HepG2 (cell line): ENCODE measurements around the gene MORF4L2. TPM values are rescaled to one million over a fixed set of nuclear protein-coding genes. Genes with fewer than 3 reads are reported as not detected.

ENCODE experiments used
- ATAC-seq: fragments of 200-7000 bp; cut with Tn5 transposase; 3 replicates; pipeline ENCODE4 v1.9.1; 2020; ENCODE audit warnings: mild to moderate bottlenecking, moderate library complexity
- BruUV-seq: library from RNA; stranded (reverse); fragments of 400-500 nt; replicated peaks from 2 replicates; lab custom pipeline; 2021; lab: Mats Ljungman, UMichigan
- CTCF ChIA-PET: fragments of 300-600 bp; formaldehyde crosslinking; extraction: SDS; loops from one replicate; lab custom pipeline; 2021; ENCODE audit warnings: low total read pairs, inconsistent platforms, low intra/inter-chr PET ratio; lab: Yijun Ruan, JAX
- POLR2A ChIA-PET: fragments of 350-600 bp; sonication (Branson Sonifier 250); formaldehyde crosslinking; loops from one replicate; lab custom pipeline; 2020; ENCODE audit warnings: antibody characterized with exemption, inconsistent platforms; lab: Yijun Ruan, JAX
- DNase-seq: peaks from one replicate; pipeline ENCODE4 v3.0.0-alpha.2; 2015; ENCODE audit warnings: low spot score
- FAIRE-seq: peaks from 3 replicates; lab custom pipeline; 2011; peaks lifted over from hg19 to GRCh38; lab: Jason Lieb, UNC
- H2AFZ ChIP-seq: one replicate; pipeline ENCODE4 v1.6.1; 2011; ENCODE audit warnings: low read length, inconsistent platforms
- H3K27ac ChIP-seq: fragments of 300-600 bp; 3 replicates; pipeline ENCODE4 v1.8.0; 2011; ENCODE audit warnings: mixed run types, mild to moderate bottlenecking, mixed read lengths, low read length, inconsistent platforms; ENCODE audit not compliant: insufficient read depth; ENCODE audit errors: extremely low read length
- H3K27me3 ChIP-seq, 2 experiments: fragments of 200-600 bp in 1 of 2; 2 replicates in 1 of 2; 3 replicates in 1 of 2; pipeline versions ENCODE4 v1.6.0 to v1.8.0; 2011; ENCODE audit warnings: low read length in 2 of 2, mild to moderate bottlenecking in 2 of 2, moderate library complexity in 2 of 2, inconsistent platforms in 1 of 2; ENCODE audit not compliant: insufficient read depth in 2 of 2, control insufficient read depth in 1 of 2
- H3K36me3 ChIP-seq, 2 experiments: fragments of 200-600 bp in 1 of 2; replicated peaks in 1 of 2; 2 replicates in 1 of 2; 3 replicates in 1 of 2; pipeline versions ENCODE4 v1.5.1 to v1.8.0; 2011; ENCODE audit warnings: low read length in 2 of 2, inconsistent platforms in 1 of 2; ENCODE audit not compliant: insufficient read depth in 2 of 2, control insufficient read depth in 1 of 2
- H3K4me1 ChIP-seq: 2 replicates; pipeline ENCODE4 v1.5.1; 2012; ENCODE audit warnings: low read length, inconsistent platforms; ENCODE audit not compliant: insufficient read depth
- H3K4me2 ChIP-seq: 2 replicates; pipeline ENCODE4 v1.6.0; 2011; ENCODE audit warnings: low read depth, low read length, inconsistent platforms
- H3K4me3 ChIP-seq, 3 experiments: fragments of 200-600 bp in 1 of 3; sonication (generic), shearing (Covaris generic) in 1 of 3; replicated peaks in 1 of 3; 2 replicates each; pipeline ENCODE4 v1.5.1; 2011 to 2016; ENCODE audit warnings: low read length in 3 of 3, inconsistent platforms in 2 of 3, low read depth in 2 of 3, mild to moderate bottlenecking in 2 of 3, control low read depth in 1 of 3, mixed read lengths in 1 of 3; ENCODE audit not compliant: insufficient read depth in 1 of 3
- H3K79me2 ChIP-seq: one replicate; pipeline ENCODE4 v1.6.1; 2011; ENCODE audit warnings: low read length, inconsistent platforms; ENCODE audit not compliant: insufficient read depth
- H3K9ac ChIP-seq: 2 replicates; pipeline ENCODE4 v1.6.0; 2011; ENCODE audit warnings: mild to moderate bottlenecking, low read depth, low read length, inconsistent platforms; ENCODE audit not compliant: insufficient read depth
- H3K9me3 ChIP-seq: 2 replicates; pipeline ENCODE4 v1.5.1; 2012; ENCODE audit warnings: mild to moderate bottlenecking, low read length
- H4K20me1 ChIP-seq: 2 replicates; pipeline ENCODE4 v1.6.0; 2011; ENCODE audit warnings: inconsistent platforms, mild to moderate bottlenecking, low read length, moderate library complexity; ENCODE audit not compliant: insufficient read depth
- CTCF ChIP-seq: sonication (generic); formaldehyde crosslinking; IDR thresholded peaks from 2 replicates; pipeline ENCODE4 v1.5.0; 2020; ENCODE audit warnings: mild to moderate bottlenecking, missing genetic modification reagents, moderate library complexity
- HDAC2 ChIP-seq: sonication (generic); formaldehyde crosslinking; IDR thresholded peaks from 2 replicates; pipeline ENCODE4 v1.4.0; 2020; ENCODE audit warnings: missing genetic modification reagents
- HIVEP1 ChIP-seq: sonication (generic); formaldehyde crosslinking; IDR thresholded peaks from 2 replicates; pipeline ENCODE4 v1.4.0; 2020; ENCODE audit warnings: mild to moderate bottlenecking, missing genetic modification reagents
- HOMEZ ChIP-seq: IDR thresholded peaks from 2 replicates; pipeline ENCODE4 v1.6.1; 2016; ENCODE audit warnings: low read depth
- MIXL1 ChIP-seq: IDR thresholded peaks from 2 replicates; pipeline ENCODE4 v1.6.1; 2016
- PHF21A ChIP-seq: sonication (generic); formaldehyde crosslinking; IDR thresholded peaks from 2 replicates; pipeline ENCODE4 v1.5.0; 2020; ENCODE audit warnings: mild to moderate bottlenecking, missing genetic modification reagents
- RAD21 ChIP-seq: fragments of 450-650 bp; formaldehyde crosslinking; IDR thresholded peaks from 2 replicates; pipeline ENCODE4 v1.5.0; 2020; ENCODE audit warnings: mild to moderate bottlenecking
- RXRB ChIP-seq: IDR thresholded peaks from 2 replicates; pipeline ENCODE4 v1.6.1; 2016; ENCODE audit warnings: borderline replicate concordance, missing genetic modification reagents, missing compliant biosample characterization
- SNAI1 ChIP-seq: sonication (generic); formaldehyde crosslinking; IDR thresholded peaks from 2 replicates; pipeline ENCODE4 v1.5.0; 2020; ENCODE audit warnings: mild to moderate bottlenecking, missing genetic modification reagents, borderline replicate concordance
- SRSF1 ChIP-seq: fragments of 200-400 bp; formaldehyde crosslinking; optimal IDR thresholded peaks from 2 replicates; pipeline ENCODE3; 2017; ENCODE audit warnings: mild to moderate bottlenecking, low read depth, low read length, moderate library complexity
- SYNCRIP ChIP-seq: fragments of 200-400 bp; formaldehyde crosslinking; IDR thresholded peaks from 2 replicates; pipeline ENCODE4 v1.6.1; 2018; ENCODE audit warnings: mild to moderate bottlenecking, low read depth, low read length; ENCODE audit not compliant: insufficient read depth
- WIZ ChIP-seq: sonication (generic); formaldehyde crosslinking; IDR thresholded peaks from 2 replicates; pipeline ENCODE4 v1.5.1; 2020; ENCODE audit warnings: mild to moderate bottlenecking, missing genetic modification reagents
- ZNF225 ChIP-seq: sonication (generic); formaldehyde crosslinking; IDR thresholded peaks from 2 replicates; pipeline ENCODE4 v1.4.0; 2020; ENCODE audit warnings: mild to moderate bottlenecking, missing genetic modification reagents
- ZNF230 ChIP-seq: sonication (generic); formaldehyde crosslinking; IDR thresholded peaks from 2 replicates; pipeline ENCODE4 v1.4.0; 2020; ENCODE audit warnings: mild to moderate bottlenecking, missing genetic modification reagents
- ZNF263 ChIP-seq: sonication (generic); formaldehyde crosslinking; IDR thresholded peaks from 2 replicates; pipeline ENCODE4 v1.4.0; 2020; ENCODE audit warnings: missing genetic modification reagents
- ZNF446 ChIP-seq: sonication (generic); formaldehyde crosslinking; IDR thresholded peaks from 2 replicates; pipeline ENCODE4 v1.5.0; 2020; ENCODE audit warnings: mild to moderate bottlenecking, missing genetic modification reagents
- ZNF546 ChIP-seq: sonication (generic); formaldehyde crosslinking; conservative IDR thresholded peaks from 2 replicates; pipeline ENCODE4 v1.8.1; 2023; ENCODE audit warnings: mild to moderate bottlenecking, missing genetic modification reagents
- ZNF547 ChIP-seq: sonication (generic); formaldehyde crosslinking; IDR thresholded peaks from 2 replicates; pipeline ENCODE4 v1.5.1; 2020; ENCODE audit warnings: mild to moderate bottlenecking, missing genetic modification reagents
- ZNF619 ChIP-seq: sonication (generic); formaldehyde crosslinking; IDR thresholded peaks from 2 replicates; pipeline ENCODE4 v1.4.0; 2020; ENCODE audit warnings: mild to moderate bottlenecking, missing genetic modification reagents
- ZNF644 ChIP-seq: IDR thresholded peaks from 2 replicates; pipeline ENCODE4 v1.6.1; 2016; ENCODE audit warnings: low read depth
- ZNF713 ChIP-seq: sonication (generic); formaldehyde crosslinking; IDR thresholded peaks from 2 replicates; pipeline ENCODE4 v1.4.0; 2020; ENCODE audit warnings: mild to moderate bottlenecking, missing genetic modification reagents
- WGBS: methylation state at CpG from one replicate; pipeline ENCODE4 v1.1.6; 2017; ENCODE audit warnings: low lambda C conversion rate; 5-methylcytosine and 5-hydroxymethylcytosine counted together
- in situ Hi-C: cut with HindIII; loops from 2 replicates; pipeline ENCODE4 v1.10.0; 2017; ENCODE audit warnings: low pct_unique_long_range_greater_than_20kb; ENCODE audit not compliant: extremely low pct_ligation_motif_present
- intact Hi-C: fragments of 100-400 bp; cut with micrococcal nuclease; formaldehyde crosslinking; loops from one replicate; pipeline ENCODE4 v1.10.0; 2022; ENCODE audit not compliant: unreplicated experiment
- polyA plus RNA-seq, 8 experiments: library from polyadenylated mRNA; depleted of rRNA in 3 of 8; stranded (reverse) in 7 of 8; unstranded in 1 of 8; fragments of >200 nt; fragmentation: Illumina TruSeq in 4 of 8; extraction: Trizol in 4 of 8; gene quantifications; 2 replicates each; pipeline versions ENCODE4 v1.2.1 to v1.2.3, GENCODE V29; 2011 to 2016; ENCODE audit warnings: low read depth in 4 of 8, missing spikeins in 1 of 8, mixed read lengths in 1 of 8; ENCODE audit not compliant: insufficient read depth in 1 of 8
- total RNA-seq, 5 experiments: library from RNA; depleted of rRNA; stranded (reverse); fragments of >200 nt; fragmentation: Illumina TruSeq; extraction: Trizol; gene quantifications; 2 replicates each; pipeline ENCODE4 v1.2.3, GENCODE V29; 2016; ENCODE audit warnings: low read depth in 1 of 5
- TF ChIP-seq, protein P1 (sequence below): IDR thresholded peaks from 2 replicates; pipeline ENCODE4 v1.6.1; 2016; ENCODE audit warnings: missing compliant biosample characterization, missing genetic modification reagents, borderline replicate concordance

MORF4L2 gene
- total and polyA plus RNA-seq, 2 of the 13 experiments (the other 11 are each of a cell fraction or from before 2014, with no cell fraction given), result 358 to 469 TPM

DNA sequence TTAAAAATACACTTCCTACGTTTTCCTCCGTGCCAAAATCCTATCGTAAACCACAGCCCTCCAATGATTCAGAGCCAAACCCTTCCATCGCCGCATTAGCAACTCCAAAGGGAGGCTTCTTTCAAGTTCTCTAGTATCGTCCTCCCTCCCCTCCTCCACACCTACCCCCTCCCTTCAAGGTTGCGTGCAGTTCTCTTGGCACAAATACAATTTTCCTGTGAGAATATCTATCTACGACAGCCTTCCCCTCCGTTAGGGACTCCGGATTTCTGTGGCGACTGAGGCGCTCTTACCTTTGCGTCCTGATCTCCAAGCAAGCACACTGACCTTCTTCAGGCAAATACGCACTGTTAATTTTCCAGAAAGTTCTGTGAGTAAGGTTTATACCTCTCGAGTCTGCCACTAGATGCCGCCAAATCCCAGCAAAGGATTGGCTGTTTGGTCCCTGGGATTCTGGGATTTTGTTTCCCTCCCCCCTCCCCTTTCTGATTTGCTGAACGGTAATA lies 1.2 kb upstream of the MORF4L2 start:
- peaks cover 29% of the 10 kb centered on the region for H3K79me2 ChIP-seq
- no peaks in the 10 kb centered on the region; a peak in 1 of 5 replicates for H3K27me3 ChIP-seq
- 2% methylated on average over 16 of the region's 17 CpGs for WGBS
- ATAC-seq (no peak), FAIRE-seq (peak; percentile 39), DNase-seq (peak; percentile 67)
- peak overlapping the region; percentile 59 to 71 (median 68) for H3K4me3 ChIP-seq
- ChIA-PET POLR2A (interaction anchor here (0.7 to 1.0 kb wide), 2 partner anchors 58 to 207 kb away, joined by 3 to 13 read pairs; partner anchors contain the start of gene TCEAL1), CTCF (interaction anchor here (3.1 kb wide), 1 partner anchor 130 kb away, joined by 20 read pairs; no protein-coding TSS in a partner anchor)
- in situ Hi-C loops, result loop anchor here (25.0 kb wide), 1 partner anchor 475 kb away; the partner anchor contains the start of genes FAM199X and SLC25A53
- no peaks in the 10 kb centered on the region for H3K9me3 ChIP-seq
- H3K27ac ChIP-seq, result peak overlapping the region; percentile 99
- peak overlapping the region; percentile 54 for H2AFZ ChIP-seq
- H3K36me3 ChIP-seq, result peaks cover 3 to 5% of the 10 kb centered on the region in 2 experiments; a peak in 3 of 5 replicates
- H3K9ac ChIP-seq, result peak overlapping the region; percentile 94
- H3K4me1 ChIP-seq, result peaks cover 47% of the 10 kb centered on the region
- BruUV-seq, result no TSS peak
- intact Hi-C loops, result loop anchor here (1.0 to 5.0 kb wide), 4 partner anchors 60 to 155 kb away; partner anchors contain the start of genes TCEAL1 and TCEAL4
- H3K4me2 ChIP-seq, result peak overlapping the region; percentile 84
- 0 out of 2 replicates have a peak, but pooled peaks cover 13% of the 10 kb centered on the region for H4K20me1 ChIP-seq
- TF ChIP-seq ZNF263 (CRISPR knock-in tag), result 0 out of 2 replicates have a peak, but pooled peaks have one; percentile 47
- TF ChIP-seq ZNF225, result no peak
- TF ChIP-seq WIZ, result no peak
- 0 out of 2 replicates have a peak, but pooled peaks have one; percentile 21 for TF ChIP-seq RXRB (CRISPR knock-in tag)
- no peak for TF ChIP-seq HIVEP1 (CRISPR knock-in tag)
- TF ChIP-seq ZNF713 (CRISPR knock-in tag), result no peak
- no peak for TF ChIP-seq SYNCRIP
- TF ChIP-seq HOMEZ (CRISPR knock-in tag), result peak; percentile 88; the same call in 1 of the 2 replicates
- TF ChIP-seq, protein P1, sequence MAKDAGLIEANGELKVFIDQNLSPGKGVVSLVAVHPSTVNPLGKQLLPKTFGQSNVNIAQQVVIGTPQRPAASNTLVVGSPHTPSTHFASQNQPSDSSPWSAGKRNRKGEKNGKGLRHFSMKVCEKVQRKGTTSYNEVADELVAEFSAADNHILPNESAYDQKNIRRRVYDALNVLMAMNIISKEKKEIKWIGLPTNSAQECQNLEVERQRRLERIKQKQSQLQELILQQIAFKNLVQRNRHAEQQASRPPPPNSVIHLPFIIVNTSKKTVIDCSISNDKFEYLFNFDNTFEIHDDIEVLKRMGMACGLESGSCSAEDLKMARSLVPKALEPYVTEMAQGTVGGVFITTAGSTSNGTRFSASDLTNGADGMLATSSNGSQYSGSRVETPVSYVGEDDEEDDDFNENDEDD (CRISPR knock-in tag), result peak; percentile 24; the same call in 1 of the 2 replicates
- peak; percentile 76; the same call in 1 of the 2 replicates for TF ChIP-seq ZNF644 (CRISPR knock-in tag)
- TF ChIP-seq HDAC2 (CRISPR knock-in tag), result no peak; the same call in 1 of the 2 replicates
- no peak for TF ChIP-seq ZNF446
- no peak for TF ChIP-seq ZNF546 (CRISPR knock-in tag)
- peak; percentile 20; the same call in 1 of the 2 replicates for TF ChIP-seq RAD21 (CRISPR knock-in tag)
- no peak for TF ChIP-seq ZNF619 (CRISPR knock-in tag)
- no peak for TF ChIP-seq SRSF1
- TF ChIP-seq ZNF547 (CRISPR knock-in tag), result no peak
- no peak for TF ChIP-seq PHF21A
- TF ChIP-seq SNAI1 (CRISPR knock-in tag), result no peak
- TF ChIP-seq ZNF230 (CRISPR knock-in tag), result no peak
- TF ChIP-seq CTCF, result peak; percentile 76
- TF ChIP-seq MIXL1 (CRISPR knock-in tag), result no peak
